OCI-LY1 (cell line): Measurements from ENCODE around the gene TRAT1.
A peak's percentile ranks its signal among the peaks of the same experiment; 100 is the strongest.

ENCODE experiments used
- CTCF ChIP-seq: fragments of 200-600 bp; sonication (generic), shearing (Covaris generic); IDR thresholded peaks from 2 replicates; pipeline ENCODE4 v1.5.1; 2017; ENCODE audit warnings: mild to moderate bottlenecking, antibody characterized with exemption, low read length, moderate library complexity, mixed read lengths
- EZH2 ChIP-seq: fragments of 200-600 bp; sonication (generic), shearing (Covaris generic); IDR thresholded peaks from 2 replicates; pipeline ENCODE4 v1.8.0; 2017; ENCODE audit warnings: borderline replicate concordance, mixed run types, mild to moderate bottlenecking, antibody characterized with exemption, low read length, moderate library complexity, mixed read lengths

- TF ChIP-seq CTCF (peak; percentile 29; the same call in 1 of the 2 replicates), EZH2 (no peak)
Measured at GRCh38 chr3:108879915-108880314, 57.3 kb downstream of the TRAT1 start.
